HFF-Myc (cell line): ENCODE measurements around the gene CSHL1.

Source experiments
- DNase-seq: peaks from one replicate; pipeline ENCODE4 v3.0.0-alpha.2; 2011; ENCODE audit warnings: low read depth; ENCODE audit errors: extremely low read depth
- H3K4me3 ChIP-seq: replicated peaks from 2 replicates; pipeline ENCODE4 v1.5.1; 2011; ENCODE audit warnings: low read depth, mild to moderate bottlenecking, control low read depth, low read length
- CTCF ChIP-seq: IDR thresholded peaks from 2 replicates; pipeline ENCODE4 v1.5.1; 2012; ENCODE audit warnings: mild to moderate bottlenecking, low read depth, low read length, control low read depth; ENCODE audit errors: missing control alignments

The CSHL1 gene

GRCh38 chr17:63911041-63911635, at the start of gene CSHL1:
TSS of gene CSHL1 (minus strand) at chr17:63911258. CDS start at chr17:63911196, 62 bp downstream.
- TF ChIP-seq CTCF: no peak
- DNase-seq: no peak
- no peak within 1 kb of the TSS for H3K4me3 ChIP-seq

GRCh38 chr17:63960430-63960829, 49.4 kb upstream of the CSHL1 start:
- no peak overlapping the region for H3K4me3 ChIP-seq
- no peak for DNase-seq
- no peak for TF ChIP-seq CTCF

GRCh38 chr17:63960006-63960405, 48.9 kb upstream of the CSHL1 start:
- H3K4me3 ChIP-seq: no peak overlapping the region
- TF ChIP-seq CTCF: no peak
- no peak for DNase-seq

- no peak for TF ChIP-seq CTCF
Measured at GRCh38 chr17:63956296-63956920, 45.4 kb upstream of the CSHL1 start.

GRCh38 chr17:63955791-63956190, 44.7 kb upstream of the CSHL1 start:
- DNase-seq: no peak
- TF ChIP-seq CTCF: no peak
- H3K4me3 ChIP-seq: no peak overlapping the region

More at GRCh38 chr17:63956296-63956920, 45.4 kb upstream of the CSHL1 start:
- no peak for DNase-seq
- no peak overlapping the region for H3K4me3 ChIP-seq

- no peak for TF ChIP-seq CTCF
- no peak for DNase-seq
- H3K4me3 ChIP-seq: no peak overlapping the region
Measured at GRCh38 chr17:63955232-63955631, 44.2 kb upstream of the CSHL1 start.

- no peak overlapping the region for H3K4me3 ChIP-seq
- DNase-seq: no peak
- TF ChIP-seq CTCF: no peak
Measured at GRCh38 chr17:63954402-63955063, 43.5 kb upstream of the CSHL1 start.
